Stomach (tissue), 4 donors: Measurements from ENCODE around the gene VIT.

Experiments
- POLR2A ChIP-seq, 4 donors: fragments of 450-650 bp; IDR thresholded peaks; one replicate each; pipeline ENCODE4 v1.6.1; 2016; ENCODE audit warnings: antibody characterized with exemption in 4 of 4, control low read depth in 2 of 4, mild to moderate bottlenecking in 1 of 4, moderate library complexity in 1 of 4
- POLR2AphosphoS5 ChIP-seq, 3 donors: sonication (generic); formaldehyde crosslinking; IDR thresholded peaks; one replicate each; pipeline ENCODE4 v1.6.1; 2016; ENCODE audit warnings: antibody characterized with exemption in 3 of 3
- TF ChIP-seq, protein P1 (sequence below), 7 experiments: fragments of 450-650 bp in 4 of 7; fragments of 200-600 bp in 3 of 7; sonication (generic) in 3 of 7; IDR thresholded peaks; one replicate each; pipeline ENCODE4 v1.5.1; 2016 to 2019; ENCODE audit warnings: antibody characterized with exemption in 7 of 7, control low read depth in 2 of 7, mild to moderate bottlenecking in 1 of 7

GRCh38 chr2:36861896-36862295 lies 165.4 kb downstream of the VIT start:
- no peak for TF ChIP-seq POLR2A (IDR thresholded peaks at IDR 0.05)
- TF ChIP-seq, protein P1, sequence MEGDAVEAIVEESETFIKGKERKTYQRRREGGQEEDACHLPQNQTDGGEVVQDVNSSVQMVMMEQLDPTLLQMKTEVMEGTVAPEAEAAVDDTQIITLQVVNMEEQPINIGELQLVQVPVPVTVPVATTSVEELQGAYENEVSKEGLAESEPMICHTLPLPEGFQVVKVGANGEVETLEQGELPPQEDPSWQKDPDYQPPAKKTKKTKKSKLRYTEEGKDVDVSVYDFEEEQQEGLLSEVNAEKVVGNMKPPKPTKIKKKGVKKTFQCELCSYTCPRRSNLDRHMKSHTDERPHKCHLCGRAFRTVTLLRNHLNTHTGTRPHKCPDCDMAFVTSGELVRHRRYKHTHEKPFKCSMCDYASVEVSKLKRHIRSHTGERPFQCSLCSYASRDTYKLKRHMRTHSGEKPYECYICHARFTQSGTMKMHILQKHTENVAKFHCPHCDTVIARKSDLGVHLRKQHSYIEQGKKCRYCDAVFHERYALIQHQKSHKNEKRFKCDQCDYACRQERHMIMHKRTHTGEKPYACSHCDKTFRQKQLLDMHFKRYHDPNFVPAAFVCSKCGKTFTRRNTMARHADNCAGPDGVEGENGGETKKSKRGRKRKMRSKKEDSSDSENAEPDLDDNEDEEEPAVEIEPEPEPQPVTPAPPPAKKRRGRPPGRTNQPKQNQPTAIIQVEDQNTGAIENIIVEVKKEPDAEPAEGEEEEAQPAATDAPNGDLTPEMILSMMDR (IDR thresholded peaks at IDR 0.05), result no peak
- TF ChIP-seq POLR2AphosphoS5 (IDR thresholded peaks at IDR 0.05), result no peak
